Keratinocyte (primary cell): ENCODE results near the gene KDM4B.

Experiments used
- CTCF ChIP-seq, 3 experiments: IDR thresholded peaks in 1 of 3; conservative IDR thresholded peaks in 1 of 3; optimal IDR thresholded peaks in 1 of 3; 2 replicates in 2 of 3; 3 replicates in 1 of 3; pipeline versions ENCODE3 to v1.5.1; 2011; ENCODE audit warnings: low read length in 3 of 3, mild to moderate bottlenecking in 3 of 3, moderate library complexity in 2 of 3, control low read depth in 1 of 3, inconsistent platforms in 1 of 3; ENCODE audit not compliant: insufficient read depth in 2 of 3; ENCODE audit errors: extremely low read depth in 1 of 3
- EZH2 ChIP-seq: IDR thresholded peaks from one replicate; pipeline ENCODE4 v1.6.1; 2012; ENCODE audit warnings: inconsistent platforms, mild to moderate bottlenecking, low read length, moderate library complexity

DNA sequence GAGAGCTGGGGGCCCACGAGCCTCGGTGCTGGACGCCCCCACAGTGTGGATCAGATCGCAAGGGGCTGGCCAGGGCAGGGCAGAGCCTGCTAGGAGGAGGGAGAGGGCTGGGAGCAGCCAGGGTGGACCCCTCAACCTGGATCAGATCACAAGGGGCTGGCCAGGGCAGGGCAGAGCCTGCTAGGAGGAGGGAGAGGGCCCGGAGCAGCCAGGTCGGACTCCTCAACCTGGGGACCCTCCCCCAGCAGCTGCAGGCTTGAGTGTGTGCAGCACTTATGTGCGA is 126.6 kb downstream of the KDM4B start:
- TF ChIP-seq CTCF (optimal IDR thresholded peaks at IDR 0.05 in 1 of 3, IDR thresholded peaks at IDR 0.05 in 1 of 3, conservative IDR thresholded peaks at IDR 0.05 in 1 of 3; ENCODE audit: extremely low read depth in 1 of 3, insufficient read depth in 2 of 3, low read length in 3 of 3) (no peak), EZH2 (no peak)
